HCT116 (cell line): Measurements from ENCODE around the gene IQUB. TPM values are rescaled to one million over a fixed set of nuclear protein-coding genes. Genes with fewer than 3 reads are reported as not detected.

ENCODE experiments used
- ATAC-seq: fragments of 200-7000 bp; cut with Tn5 transposase; 2 replicates; pipeline ENCODE4 v1.9.1; 2020; ENCODE audit warnings: mild to moderate bottlenecking, moderate library complexity
- BruUV-seq: library from RNA; stranded (reverse); fragments of 400-500 nt; replicated peaks from 2 replicates; lab custom pipeline; 2021; lab: Mats Ljungman, UMichigan
- CTCF ChIA-PET: fragments of 300-600 bp; sonication (Branson Sonifier 250); formaldehyde crosslinking; loops from one replicate; lab custom pipeline; 2021; ENCODE audit warnings: antibody characterized with exemption; lab: Charles Lee
- POLR2A ChIA-PET: fragments of 300-600, 350-600 bp; sonication (Branson Sonifier 250); formaldehyde crosslinking; loops from one replicate; lab custom pipeline; 2021; ENCODE audit warnings: antibody characterized with exemption; lab: Charles Lee
- RAD21 ChIA-PET, 2 experiments: fragments of 300-600 bp; sonication (Branson Sonifier 250); formaldehyde crosslinking; loops; one replicate each; lab custom pipeline; 2023; ENCODE audit warnings: low total read pairs in 2 of 2; ENCODE audit not compliant: uncharacterized antibody in 2 of 2, unreplicated experiment in 2 of 2, low non-redundant PET in 1 of 2; lab: Charles Lee
- DNase-seq: peaks from one replicate; pipeline ENCODE4 v3.0.0-alpha.2; 2010; ENCODE audit warnings: low read depth, low spot score
- H2AFZ ChIP-seq: fragments of 200-600 bp; shearing (Covaris generic), sonication (generic); 2 replicates; pipeline ENCODE4 v1.6.1; 2017; ENCODE audit warnings: low read depth, mixed run types, mixed read lengths, antibody characterized with exemption, low read length; ENCODE audit not compliant: poor library complexity, severe bottlenecking
- H3K27ac ChIP-seq: 2 replicates; pipeline ENCODE4 v1.5.1; 2012; ENCODE audit warnings: low read depth, low read length
- H3K27me3 ChIP-seq: fragments of 200-600 bp; sonication (generic); 2 replicates; pipeline ENCODE4 v1.6.1; 2016; ENCODE audit warnings: mixed run types, low read length, mixed read lengths; ENCODE audit not compliant: insufficient read depth
- H3K36me3 ChIP-seq, 2 experiments: fragments of 200-500 bp in 1 of 2; fragments of 200-600 bp in 1 of 2; sonication (Bioruptor generic) in 1 of 2; sonication (generic) in 1 of 2; 2 replicates each; pipeline versions ENCODE4 v1.5.1 to v1.6.1; 2014 to 2016; ENCODE audit warnings: low read length in 2 of 2, inconsistent platforms in 1 of 2, mixed read lengths in 1 of 2, mixed run types in 1 of 2; ENCODE audit not compliant: insufficient read depth in 2 of 2, control insufficient read depth in 1 of 2
- H3K4me1 ChIP-seq, 2 experiments: fragments of 200-600 bp in 1 of 2; sonication (generic) in 1 of 2; 2 replicates each; pipeline versions ENCODE4 v1.5.1 to v1.6.1; 2012 to 2017; ENCODE audit warnings: low read length in 2 of 2, inconsistent platforms in 1 of 2, mild to moderate bottlenecking in 1 of 2, mixed read lengths in 1 of 2, mixed run types in 1 of 2, moderate library complexity in 1 of 2; ENCODE audit not compliant: insufficient read depth in 2 of 2, control insufficient read depth in 1 of 2
- H3K4me2 ChIP-seq: fragments of 200-600 bp; sonication (generic); 2 replicates; pipeline ENCODE4 v1.6.1; 2017; ENCODE audit warnings: mixed run types, low read length, mixed read lengths
- H3K4me3 ChIP-seq, 2 experiments: fragments of 200-600 bp in 1 of 2; sonication (generic) in 1 of 2; replicated peaks in 1 of 2; 2 replicates each; pipeline ENCODE4 v1.5.1; 2011 to 2016; ENCODE audit warnings: low read length in 2 of 2, control low read depth in 1 of 2, low read depth in 1 of 2, mild to moderate bottlenecking in 1 of 2, mixed read lengths in 1 of 2, mixed run types in 1 of 2
- H3K79me2 ChIP-seq: fragments of 200-600 bp; sonication (generic); 2 replicates; pipeline ENCODE4 v1.6.1; 2017; ENCODE audit warnings: mild to moderate bottlenecking, mixed run types, low read length, moderate library complexity, mixed read lengths; ENCODE audit not compliant: insufficient read depth
- H3K9ac ChIP-seq: fragments of 200-600 bp; sonication (generic); 2 replicates; pipeline ENCODE4 v1.6.1; 2016; ENCODE audit warnings: low read length, mixed read lengths
- H3K9me2 ChIP-seq: fragments of 200-600 bp; sonication (generic), shearing (Covaris generic); 2 replicates; pipeline ENCODE4 v1.6.1; 2017; ENCODE audit warnings: mixed run types, mild to moderate bottlenecking, moderate library complexity; ENCODE audit not compliant: insufficient read depth
- H3K9me3 ChIP-seq, 2 experiments: fragments of 200-500 bp in 1 of 2; fragments of 200-600 bp in 1 of 2; sonication (Bioruptor generic) in 1 of 2; sonication (generic) in 1 of 2; 2 replicates each; pipeline ENCODE4 v1.6.1; 2014 to 2017; ENCODE audit warnings: low read length in 2 of 2, mixed read lengths in 2 of 2, inconsistent platforms in 1 of 2, low read depth in 1 of 2, mild to moderate bottlenecking in 1 of 2, mixed run types in 1 of 2, moderate library complexity in 1 of 2; ENCODE audit not compliant: control insufficient read depth in 1 of 2, insufficient read depth in 1 of 2
- H4K20me1 ChIP-seq: fragments of 200-600 bp; sonication (generic), shearing (Covaris generic); 2 replicates; pipeline ENCODE4 v1.6.1; 2017; ENCODE audit warnings: mixed run types, mild to moderate bottlenecking, moderate library complexity; ENCODE audit not compliant: insufficient read depth
- ATF3 ChIP-seq: IDR thresholded peaks from 2 replicates; pipeline ENCODE4 v1.6.1; 2012
- CBX3 ChIP-seq: IDR thresholded peaks from 2 replicates; pipeline ENCODE4 v1.6.1; 2012; ENCODE audit warnings: low read depth
- CEBPB ChIP-seq: IDR thresholded peaks from 2 replicates; pipeline ENCODE4 v1.6.1; 2012; ENCODE audit warnings: low read depth
- CTCF ChIP-seq, 3 experiments: fragments of 200-600 bp in 1 of 3; sonication (generic) in 1 of 3; IDR thresholded peaks in 2 of 3; conservative IDR thresholded peaks in 1 of 3; 2 replicates each; pipeline ENCODE4 v1.5.1; 2012 to 2017; ENCODE audit warnings: low read depth in 2 of 3, low read length in 2 of 3, antibody characterized with exemption in 1 of 3, borderline replicate concordance in 1 of 3, control low read depth in 1 of 3, mild to moderate bottlenecking in 1 of 3, mixed read lengths in 1 of 3, mixed run types in 1 of 3, moderate library complexity in 1 of 3; ENCODE audit not compliant: insufficient read depth in 1 of 3
- ELF1 ChIP-seq: IDR thresholded peaks from 2 replicates; pipeline ENCODE4 v1.6.1; 2012; ENCODE audit warnings: low read depth, borderline replicate concordance
- EZH2 ChIP-seq: fragments of 200-600 bp; sonication (generic); IDR thresholded peaks from 2 replicates; pipeline ENCODE4 v1.6.1; 2017; ENCODE audit warnings: antibody characterized with exemption, mixed run types
- EZH2phosphoT487 ChIP-seq: fragments of 200-600 bp; IDR thresholded peaks from 2 replicates; pipeline ENCODE4 v1.6.1; 2018; ENCODE audit warnings: antibody characterized with exemption, borderline replicate concordance
- MAX ChIP-seq: IDR thresholded peaks from 2 replicates; pipeline ENCODE4 v1.6.1; 2012
- POLR2A ChIP-seq: IDR thresholded peaks from 2 replicates; pipeline ENCODE4 v1.7.0; 2011; ENCODE audit warnings: borderline replicate concordance; ENCODE audit not compliant: insufficient read depth, insufficient read length; ENCODE audit errors: extremely low read depth
- POLR2AphosphoS5 ChIP-seq: IDR thresholded peaks from 2 replicates; pipeline ENCODE4 v1.6.1; 2011; ENCODE audit warnings: mild to moderate bottlenecking, low read depth, low read length, moderate library complexity
- RAD21 ChIP-seq: IDR thresholded peaks from 2 replicates; pipeline ENCODE4 v1.6.1; 2012; ENCODE audit warnings: low read depth, mild to moderate bottlenecking
- REST ChIP-seq: IDR thresholded peaks from 2 replicates; pipeline ENCODE4 v1.6.1; 2012; ENCODE audit warnings: low read depth
- SIN3A ChIP-seq: IDR thresholded peaks from 2 replicates; pipeline ENCODE4 v1.6.1; 2012; ENCODE audit warnings: low read depth
- TCF7L2 ChIP-seq: IDR thresholded peaks from 2 replicates; pipeline ENCODE4 v1.7.0; 2011; ENCODE audit warnings: borderline replicate concordance, inconsistent platforms; ENCODE audit not compliant: insufficient read depth, insufficient read length; ENCODE audit errors: extremely low read depth
- YY1 ChIP-seq: IDR thresholded peaks from 2 replicates; pipeline ENCODE4 v1.6.1; 2011; ENCODE audit warnings: low read length, low read depth, moderate library complexity, mild to moderate bottlenecking; ENCODE audit not compliant: insufficient replicate concordance; ENCODE audit errors: extremely low read depth
- ZBTB33 ChIP-seq: IDR thresholded peaks from 2 replicates; pipeline ENCODE4 v1.6.1; 2011; ENCODE audit warnings: mild to moderate bottlenecking, low read length, moderate library complexity; ENCODE audit not compliant: insufficient replicate concordance; ENCODE audit errors: extremely low read depth
- ZFX ChIP-seq: fragments of 450-650 bp; IDR thresholded peaks from 2 replicates; pipeline ENCODE4 v1.6.1; 2017
- ZNF274 ChIP-seq: fragments of 200-500 bp; sonication (Bioruptor generic); IDR thresholded peaks from 2 replicates; pipeline ENCODE4 v1.6.1; 2014; ENCODE audit warnings: mild to moderate bottlenecking, low read depth, low read length, inconsistent platforms
- intact Hi-C: fragments of 100-400 bp; cut with micrococcal nuclease; formaldehyde crosslinking; loops from 2 replicates; pipeline ENCODE4 v1.10.0; 2022
- total RNA-seq: library from RNA; stranded (reverse); gene quantifications from one replicate; pipeline ENCODE4 v1.2.1, GENCODE V29; 2021; ENCODE audit not compliant: unreplicated experiment

The IQUB gene
- total RNA-seq, 1 experiment from 2014 or later, result 0.79 TPM

- no peaks in the 10 kb centered on the region for H3K4me1 ChIP-seq
- H3K4me2 ChIP-seq, result no peak overlapping the region
- intact Hi-C loops, result no loop called here
- no peaks in the 10 kb centered on the region for H3K27me3 ChIP-seq
- no peak overlapping the region for H2AFZ ChIP-seq
- no TSS peak for BruUV-seq
- H3K9me3 ChIP-seq, result no peaks in the 10 kb centered on the region
- H4K20me1 ChIP-seq, result no peaks in the 10 kb centered on the region
- POLR2A ChIA-PET, result no interaction called here
- TF ChIP-seq ATF3, result no peak
- TF ChIP-seq CBX3, result no peak
- no peak for TF ChIP-seq EZH2
- no peak for TF ChIP-seq SIN3A
- no peak for TF ChIP-seq REST
- TF ChIP-seq MAX, result no peak
- no peak for TF ChIP-seq ZFX
- no peak for TF ChIP-seq EZH2phosphoT487
- no peak for TF ChIP-seq RAD21
- TF ChIP-seq ELF1, result no peak
- TF ChIP-seq ZNF274, result no peak
- TF ChIP-seq CTCF (IDR thresholded peaks at IDR 0.05 in 2 of 3, conservative IDR thresholded peaks at IDR 0.05 in 1 of 3; ENCODE audit: borderline replicate concordance in 1 of 3, insufficient read depth in 1 of 3, low read depth in 2 of 3, low read length in 2 of 3), result no peak
- no peak for TF ChIP-seq POLR2A
- no peak for TF ChIP-seq TCF7L2
- TF ChIP-seq ZBTB33, result no peak
- no peak for TF ChIP-seq CEBPB
- no peak for TF ChIP-seq YY1
- no peak for TF ChIP-seq POLR2AphosphoS5
- TF ChIP-seq, all 23 proteins: peak for 0
- Histone ChIP-seq H3K27ac (no peak overlapping the region), H3K4me3 (no peak overlapping the region), H3K9ac (no peak overlapping the region), H3K9me2 (no peaks in the 10 kb centered on the region), H3K36me3 (no peaks in the 10 kb centered on the region), H3K79me2 (no peaks in the 10 kb centered on the region)
- ATAC-seq (no peak), DNase-seq (no peak)
- ChIA-PET CTCF (interaction anchor here (1.0 kb wide), 1 partner anchor 28 kb away, joined by 3 read pairs; no protein-coding TSS in a partner anchor), RAD21 (no interaction called here)
Observed at GRCh38 chr7:123522066-123522465, 12.3 kb downstream of the IQUB start.
